B cell (primary cell): ENCODE results near the gene YOD1. TPM values are rescaled to one million over a fixed set of nuclear protein-coding genes. Genes with fewer than 3 reads are reported as not detected.
A peak's percentile ranks its signal among the peaks of the same experiment; 100 is the strongest.

Experiments
- ATAC-seq: fragments of 200-7000 bp; cut with Tn5 transposase; one replicate; pipeline ENCODE4 v1.10.0; 2021; ENCODE audit warnings: low read depth, mild to moderate bottlenecking, moderate number of reproducible peaks, moderate library complexity
- CTCF ChIA-PET: fragments of 350-600 bp; sonication (Branson Sonifier 250); formaldehyde crosslinking; loops from one replicate; lab custom pipeline; 2021; ENCODE audit warnings: antibody characterized with exemption, inconsistent platforms; lab: Charles Lee
- POLR2A ChIA-PET: fragments of 350-600 bp; sonication (Branson Sonifier 250); formaldehyde crosslinking; loops from one replicate; lab custom pipeline; 2021; ENCODE audit warnings: antibody characterized with exemption; lab: Charles Lee
- DNase-seq: peaks from one replicate; pipeline ENCODE4 v3.0.0; 2013
- H2AFZ ChIP-seq: 2 replicates; pipeline ENCODE4 v1.6.1; 2012; ENCODE audit warnings: mild to moderate bottlenecking, low read depth, low read length; ENCODE audit not compliant: insufficient read depth, poor library complexity, severe bottlenecking
- H3K27ac ChIP-seq, 2 donors: 1 replicate in 1 of 2; 2 replicates in 1 of 2; pipeline ENCODE4 v1.5.1; 2012 to 2013; ENCODE audit warnings: low read length in 2 of 2, mild to moderate bottlenecking in 2 of 2, moderate library complexity in 1 of 2
- H3K27me3 ChIP-seq, 4 experiments: fragments of 200-600 bp in 1 of 4; sonication (generic) in 1 of 4; replicated peaks in 1 of 4; 1 replicate in 2 of 4; 2 replicates in 2 of 4; pipeline versions ENCODE4 v1.6.1 to v1.7.0; 2013 to 2016; ENCODE audit warnings: low read length in 3 of 4, mild to moderate bottlenecking in 2 of 4, mixed read lengths in 1 of 4, moderate library complexity in 1 of 4; ENCODE audit not compliant: insufficient read depth in 4 of 4, control insufficient read depth in 3 of 4; ENCODE audit errors: control extremely low read depth in 1 of 4
- H3K36me3 ChIP-seq, 2 experiments: replicated peaks in 1 of 2; 1 replicate in 1 of 2; 2 replicates in 1 of 2; pipeline versions ENCODE4 v1.6.1 to v1.7.1; 2013; ENCODE audit warnings: low read length in 1 of 2; ENCODE audit not compliant: insufficient read depth in 2 of 2, control insufficient read depth in 1 of 2; ENCODE audit errors: control extremely low read depth in 1 of 2, extremely low read depth in 1 of 2
- H3K4me1 ChIP-seq, 2 donors: fragments of 200-600 bp in 1 of 2; sonication (generic) in 1 of 2; 1 replicate in 1 of 2; 2 replicates in 1 of 2; pipeline versions ENCODE4 v1.5.1 to v1.6.1; 2013 to 2017; ENCODE audit warnings: low read length in 2 of 2; ENCODE audit not compliant: control insufficient read depth in 2 of 2, insufficient read depth in 2 of 2
- H3K4me2 ChIP-seq: replicated peaks from 2 replicates; pipeline ENCODE3; 2012; ENCODE audit warnings: mild to moderate bottlenecking, low read depth, low read length; ENCODE audit not compliant: poor library complexity, severe bottlenecking
- H3K4me3 ChIP-seq, 5 experiments: fragments of 200-600 bp in 1 of 5; sonication (generic) in 1 of 5; 1 replicate in 3 of 5; 2 replicates in 2 of 5; pipeline versions ENCODE4 v1.5.1 to v1.7.0; 2011 to 2016; ENCODE audit warnings: low read length in 4 of 5, mild to moderate bottlenecking in 4 of 5, low read depth in 2 of 5, control low read depth in 1 of 5, moderate library complexity in 1 of 5; ENCODE audit not compliant: insufficient read depth in 1 of 5; ENCODE audit errors: control extremely low read depth in 1 of 5, extremely low read depth in 1 of 5
- H3K79me2 ChIP-seq: fragments of 200-600 bp; sonication (generic); one replicate; pipeline ENCODE4 v1.6.0; 2016; ENCODE audit warnings: low read length; ENCODE audit not compliant: control insufficient read depth, insufficient read depth
- H3K9ac ChIP-seq: fragments of 200-600 bp; sonication (generic); 2 replicates; pipeline ENCODE4 v1.6.1; 2017; ENCODE audit warnings: mild to moderate bottlenecking, low read length, moderate library complexity
- H3K9me3 ChIP-seq, 3 donors: one replicate each; pipeline versions ENCODE4 v1.6.1 to v1.7.1; 2013; ENCODE audit warnings: low read length in 2 of 3; ENCODE audit not compliant: control insufficient read depth in 2 of 3, insufficient read depth in 1 of 3; ENCODE audit errors: control extremely low read depth in 1 of 3
- H4K20me1 ChIP-seq: 2 replicates; pipeline ENCODE4 v1.6.0; 2012; ENCODE audit warnings: mild to moderate bottlenecking, low read length; ENCODE audit not compliant: insufficient read depth, control insufficient read depth, poor library complexity, severe bottlenecking
- H3K27ac Mint-ChIP-seq: one replicate; pipeline ENCODE4 v1.8.0; 2021; ENCODE audit warnings: mixed read lengths
- H3K27me3 Mint-ChIP-seq: one replicate; pipeline ENCODE4 v1.8.0; 2021; ENCODE audit warnings: mixed read lengths
- H3K4me1 Mint-ChIP-seq: one replicate; pipeline ENCODE4 v1.8.0; 2021; ENCODE audit warnings: mixed read lengths
- H3K4me3 Mint-ChIP-seq: one replicate; pipeline ENCODE4 v1.8.0; 2021; ENCODE audit warnings: mixed read lengths
- H3K9me3 Mint-ChIP-seq: one replicate; pipeline ENCODE4 v1.8.0; 2022; ENCODE audit warnings: mixed read lengths; ENCODE audit not compliant: insufficient read depth
- EZH2 ChIP-seq: IDR thresholded peaks from 2 replicates; pipeline ENCODE4 v1.6.1; 2012; ENCODE audit warnings: borderline replicate concordance, low read depth, mild to moderate bottlenecking, moderate library complexity, low read length; ENCODE audit not compliant: insufficient read depth, poor library complexity, severe bottlenecking
- WGBS: methylation state at CpG from one replicate; pipeline ENCODE4 v1.1.5; 2013; ENCODE audit warnings: missing lambda C conversion rate; ENCODE audit not compliant: insufficient coverage; 5-methylcytosine and 5-hydroxymethylcytosine counted together
- intact Hi-C: fragments of 100-400 bp; cut with micrococcal nuclease; formaldehyde crosslinking; loops from one replicate; pipeline ENCODE4 v1.10.0; 2022
- polyA plus RNA-seq: library from polyadenylated mRNA; depleted of rRNA; stranded (reverse); fragments of >200 nt; gene quantifications from 2 replicates; pipeline ENCODE4 v1.2.3, GENCODE V29; 2012
- total RNA-seq, 2 donors: library from RNA; stranded (reverse); fragments of 120-200 nt in 1 of 2; gene quantifications; 1 replicate in 1 of 2; 2 replicates in 1 of 2; pipeline versions ENCODE4 v1.2.3 to v1.2.4, GENCODE V29; 2013 to 2022
- TF ChIP-seq, protein P1 (sequence below): fragments of 200-600 bp; IDR thresholded peaks from one replicate; pipeline ENCODE4 v1.8.0; 2022; ENCODE audit warnings: antibody characterized with exemption, mild to moderate bottlenecking

Gene YOD1
- total and polyA plus RNA-seq, 2 donors (not counting 1 experiment from before 2014, with no cell fraction given) = 2.3 to 9.4 TPM

DNA sequence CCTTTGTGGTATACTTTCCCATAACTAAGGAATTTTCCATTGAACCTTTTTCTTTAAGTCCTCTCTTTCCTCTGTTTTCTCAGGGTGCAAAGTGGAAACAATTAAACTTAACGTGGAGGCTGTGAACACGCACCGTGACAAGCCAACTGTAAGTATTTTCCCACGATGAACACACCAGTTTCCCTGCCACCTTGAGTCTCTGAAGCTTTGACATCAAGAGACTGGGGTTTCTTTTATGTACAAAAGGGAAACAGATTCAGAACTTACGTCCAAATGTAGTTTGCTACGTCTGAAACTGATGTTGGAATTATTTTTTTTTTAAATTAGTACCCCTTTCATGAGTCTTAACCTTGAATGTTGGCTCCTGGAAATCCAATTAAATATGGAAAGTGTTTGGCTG, 20.4 kb upstream of the YOD1 start:
- Mint-ChIP-seq H3K4me3 (no peak overlapping the region), H3K4me1 (peaks cover 22% of the 10 kb centered on the region), H3K9me3 (no peaks in the 10 kb centered on the region), H3K27ac (no peak overlapping the region), H3K27me3 (no peaks in the 10 kb centered on the region)
- H3K4me2 ChIP-seq = no peak overlapping the region
- H3K9ac ChIP-seq = no peak overlapping the region
- no peaks in the 10 kb centered on the region for H3K27me3 ChIP-seq
- no peaks in the 10 kb centered on the region for H3K79me2 ChIP-seq
- H3K9me3 ChIP-seq = peaks cover 0 to 7% (median 0%) of the 10 kb centered on the region in 3 donors
- WGBS = no CpG with 5 or more reads among the region's 6 CpGs
- CTCF ChIA-PET = interaction anchor here (0.6 to 4.7 kb wide), 8 partner anchors 10 to 478 kb away, joined by 3 to 23 read pairs (median 7); partner anchors contain the start of gene PFKFB2
- peaks cover 20 to 23% of the 10 kb centered on the region in 2 donors for H3K4me1 ChIP-seq
- peaks cover 3 to 37% of the 10 kb centered on the region in 2 experiments for H3K36me3 ChIP-seq
- no peak overlapping the region for H2AFZ ChIP-seq
- ATAC-seq (no peak), DNase-seq (no peak)
- no peaks in the 10 kb centered on the region for H4K20me1 ChIP-seq
- intact Hi-C loops = no loop called here
- H3K4me3 ChIP-seq = no peak overlapping the region
- TF ChIP-seq EZH2 = no peak
- TF ChIP-seq, protein P1, sequence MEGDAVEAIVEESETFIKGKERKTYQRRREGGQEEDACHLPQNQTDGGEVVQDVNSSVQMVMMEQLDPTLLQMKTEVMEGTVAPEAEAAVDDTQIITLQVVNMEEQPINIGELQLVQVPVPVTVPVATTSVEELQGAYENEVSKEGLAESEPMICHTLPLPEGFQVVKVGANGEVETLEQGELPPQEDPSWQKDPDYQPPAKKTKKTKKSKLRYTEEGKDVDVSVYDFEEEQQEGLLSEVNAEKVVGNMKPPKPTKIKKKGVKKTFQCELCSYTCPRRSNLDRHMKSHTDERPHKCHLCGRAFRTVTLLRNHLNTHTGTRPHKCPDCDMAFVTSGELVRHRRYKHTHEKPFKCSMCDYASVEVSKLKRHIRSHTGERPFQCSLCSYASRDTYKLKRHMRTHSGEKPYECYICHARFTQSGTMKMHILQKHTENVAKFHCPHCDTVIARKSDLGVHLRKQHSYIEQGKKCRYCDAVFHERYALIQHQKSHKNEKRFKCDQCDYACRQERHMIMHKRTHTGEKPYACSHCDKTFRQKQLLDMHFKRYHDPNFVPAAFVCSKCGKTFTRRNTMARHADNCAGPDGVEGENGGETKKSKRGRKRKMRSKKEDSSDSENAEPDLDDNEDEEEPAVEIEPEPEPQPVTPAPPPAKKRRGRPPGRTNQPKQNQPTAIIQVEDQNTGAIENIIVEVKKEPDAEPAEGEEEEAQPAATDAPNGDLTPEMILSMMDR = no peak
- POLR2A ChIA-PET = no interaction called here
- H3K27ac ChIP-seq = no peak overlapping the region

DNA sequence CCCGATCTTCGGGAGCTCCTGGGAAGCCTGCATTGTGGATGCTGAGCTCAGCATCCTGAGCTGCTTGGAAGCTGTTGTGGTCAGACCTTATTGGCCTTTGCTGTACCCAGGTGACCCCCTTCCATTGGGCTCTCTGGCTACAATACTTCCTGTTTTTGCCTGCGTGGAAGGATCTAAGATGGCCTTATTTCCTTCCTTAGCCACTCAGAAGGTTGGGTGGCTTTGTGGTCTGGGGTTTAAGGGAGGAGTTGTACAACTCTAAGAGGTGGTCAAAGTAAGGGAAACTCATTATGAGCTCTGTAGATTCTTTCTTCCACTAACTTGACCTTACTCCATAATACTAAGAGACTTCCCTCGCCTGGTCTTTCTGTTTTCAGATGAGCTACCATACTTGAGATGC, 19.8 kb upstream of the YOD1 start:
- Histone ChIP-seq H3K9me3 (peaks cover 0 to 7% (median 0%) of the 10 kb centered on the region in 3 donors), H4K20me1 (no peaks in the 10 kb centered on the region), H3K4me3 (no peak overlapping the region), H2AFZ (no peak overlapping the region), H3K4me1 (peaks cover 20 to 23% of the 10 kb centered on the region in 2 donors), H3K27ac (no peak overlapping the region), H3K27me3 (no peaks in the 10 kb centered on the region), H3K79me2 (no peaks in the 10 kb centered on the region), H3K36me3 (peaks cover 5 to 43% of the 10 kb centered on the region in 2 experiments), H3K4me2 (peak overlapping the region; percentile 27), H3K9ac (no peak overlapping the region)
- Mint-ChIP-seq H3K4me3 (no peak overlapping the region), H3K27ac (peak overlapping the region; percentile 64), H3K4me1 (peaks cover 22% of the 10 kb centered on the region), H3K9me3 (no peaks in the 10 kb centered on the region), H3K27me3 (no peaks in the 10 kb centered on the region)
- 80% methylated on average over 2 of the region's 4 CpGs for WGBS
- ATAC-seq (peak; percentile 24), DNase-seq (peak; percentile 22)
- TF ChIP-seq EZH2 = no peak
- TF ChIP-seq, protein P1 = no peak
- ChIA-PET POLR2A (no interaction called here), CTCF (interaction anchor here (0.9 to 4.7 kb wide), 8 partner anchors 10 to 432 kb away, joined by 3 to 23 read pairs (median 7); partner anchors contain the start of gene PFKFB2)
- intact Hi-C loops = no loop called here
